Stimulated activated naive CD8-positive, alpha-beta T cell treated with anti-CD3 and anti-CD28 coated beads, Interleukin-15, amount 100 ng/mL, for 72 hours (primary cell): ENCODE results near the gene TXLNB.

Experiments
- ATAC-seq: fragments of 150-1000 bp; cut with Tn5 transposase; 2 replicates; pipeline ENCODE4 v1.10.0; 2021; ENCODE audit warnings: mild to moderate bottlenecking, moderate library complexity
- DNase-seq, 2 donors: peaks; one replicate each; pipeline ENCODE4 v3.0.0; 2021 to 2022
- H3K27ac Mint-ChIP-seq, 2 donors: one replicate each; pipeline ENCODE4 v1.8.0; 2022; ENCODE audit warnings: mild to moderate bottlenecking in 2 of 2, mixed read lengths in 2 of 2, moderate library complexity in 2 of 2
- H3K27me3 Mint-ChIP-seq: one replicate; pipeline ENCODE4 v1.8.0; 2022; ENCODE audit warnings: mixed read lengths
- H3K4me1 Mint-ChIP-seq: one replicate; pipeline ENCODE4 v1.8.0; 2022; ENCODE audit warnings: mild to moderate bottlenecking, mixed read lengths
- H3K4me3 Mint-ChIP-seq, 2 donors: one replicate each; pipeline ENCODE4 v1.8.0; 2022; ENCODE audit warnings: mild to moderate bottlenecking in 2 of 2, mixed read lengths in 2 of 2, moderate library complexity in 1 of 2
- H3K9me3 Mint-ChIP-seq, 2 donors: one replicate each; pipeline ENCODE4 v1.8.0; 2022; ENCODE audit warnings: mixed read lengths in 2 of 2

TXLNB gene

GRCh38 chr6:139262519-139263300 is 29.1 kb downstream of the TXLNB start:
- H3K4me1 Mint-ChIP-seq = peaks cover 13% of the 10 kb centered on the region
- ATAC-seq = peak; percentile 94
- no peaks in the 10 kb centered on the region for H3K27me3 Mint-ChIP-seq
- H3K27ac Mint-ChIP-seq = peak overlapping the region; percentile 44 to 87
- no peaks in the 10 kb centered on the region for H3K9me3 Mint-ChIP-seq
- H3K4me3 Mint-ChIP-seq = peak overlapping the region; percentile 75 to 78
- DNase-seq = peak in 1 of 2 donors; percentile 25

DNA sequence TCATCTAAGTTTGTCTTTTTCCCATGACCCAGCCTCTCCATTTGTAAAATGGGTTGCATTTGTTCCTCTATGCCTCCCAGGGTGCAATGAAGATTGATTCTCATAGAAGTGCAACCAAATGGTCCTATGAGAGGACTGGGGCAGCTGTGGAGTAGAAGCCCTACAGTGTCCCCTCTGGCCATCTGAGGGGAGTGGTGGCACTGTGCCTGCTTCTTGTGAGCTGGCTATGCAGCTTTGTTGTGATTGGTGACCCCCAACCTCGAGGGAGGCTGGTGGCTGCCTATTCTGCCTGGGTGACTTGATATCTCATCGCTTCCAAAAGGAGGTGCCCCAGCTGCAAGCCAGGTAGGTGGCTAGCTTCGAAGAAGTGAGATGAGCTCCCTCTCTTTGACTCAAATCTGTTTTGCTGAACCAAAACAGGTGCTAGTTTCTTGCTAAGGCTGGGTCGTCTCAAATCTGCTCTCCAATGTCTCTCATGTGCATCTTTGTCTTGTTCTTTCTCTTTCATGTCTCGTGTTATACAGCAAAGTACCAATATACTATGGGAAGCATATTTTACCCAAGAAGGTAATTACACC is 33.9 kb downstream of the TXLNB start:
- Mint-ChIP-seq H3K4me3 (no peak overlapping the region), H3K27ac (no peak overlapping the region), H3K27me3 (no peaks in the 10 kb centered on the region), H3K9me3 (no peaks in the 10 kb centered on the region), H3K4me1 (peaks cover 11% of the 10 kb centered on the region)
- DNase-seq = no peak
- ATAC-seq = no peak

DNA sequence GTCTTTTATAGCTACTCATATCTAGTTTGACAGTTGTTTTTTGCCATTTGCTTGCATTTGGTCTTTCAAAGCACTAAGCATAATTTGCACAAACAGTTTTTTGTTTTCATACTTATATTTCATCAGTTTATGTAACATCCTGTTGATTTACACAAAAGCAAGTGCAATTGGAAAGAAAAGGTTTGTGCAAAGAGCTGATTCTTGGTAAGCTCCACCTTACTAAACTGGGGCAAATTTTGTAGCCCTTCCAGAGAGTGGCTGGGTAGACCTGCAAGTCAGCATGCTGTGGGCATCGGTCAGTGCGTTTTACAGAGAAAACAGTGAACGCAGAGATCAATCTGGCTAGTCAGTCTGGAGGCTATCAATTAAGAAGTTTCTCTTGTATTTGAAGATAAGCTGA is 34.5 kb downstream of the TXLNB start:
- Mint-ChIP-seq H3K4me3 (no peak overlapping the region), H3K4me1 (peaks cover 5% of the 10 kb centered on the region), H3K27ac (no peak overlapping the region), H3K27me3 (no peaks in the 10 kb centered on the region), H3K9me3 (no peaks in the 10 kb centered on the region)
- DNase-seq = no peak
- ATAC-seq = no peak

GRCh38 chr6:139256087-139256486 is 35.7 kb downstream of the TXLNB start:
- Mint-ChIP-seq H3K9me3 (no peaks in the 10 kb centered on the region), H3K4me1 (peaks cover 10% of the 10 kb centered on the region), H3K27ac (peak overlapping the region in 1 of 2 donors; percentile 23), H3K27me3 (no peaks in the 10 kb centered on the region), H3K4me3 (no peak overlapping the region)
- DNase-seq = no peak
- no peak for ATAC-seq

GRCh38 chr6:139254196-139254595 is 37.6 kb downstream of the TXLNB start:
- Mint-ChIP-seq H3K4me1 (peaks cover 29% of the 10 kb centered on the region), H3K9me3 (no peaks in the 10 kb centered on the region)
- ATAC-seq = no peak

DNA sequence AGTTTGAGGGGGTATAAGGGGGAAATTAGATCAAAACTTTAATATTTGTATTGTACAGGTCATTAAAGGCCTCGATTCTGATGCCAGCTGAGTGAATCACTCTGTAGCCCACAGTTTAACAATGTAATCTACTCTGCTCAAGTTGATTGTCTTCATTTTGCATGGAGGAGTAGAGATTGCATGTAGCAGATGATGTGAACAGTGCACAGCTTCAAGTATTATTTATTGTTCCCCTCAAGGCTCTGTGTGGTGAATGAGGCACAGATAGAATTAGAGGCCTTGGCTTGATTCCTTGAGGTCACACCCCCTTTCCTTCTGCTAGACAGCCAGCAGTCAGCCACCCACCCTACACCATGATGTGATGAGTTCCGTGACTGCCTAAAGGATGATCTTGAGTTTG is 38.1 kb downstream of the TXLNB start:
- DNase-seq (no peak), ATAC-seq (no peak)
- no peaks in the 10 kb centered on the region for H3K27me3 Mint-ChIP-seq
- peaks cover 34% of the 10 kb centered on the region for H3K4me1 Mint-ChIP-seq
- H3K4me3 Mint-ChIP-seq = no peak overlapping the region
- H3K27ac Mint-ChIP-seq = no peak overlapping the region
- no peaks in the 10 kb centered on the region for H3K9me3 Mint-ChIP-seq

More at GRCh38 chr6:139254196-139254595, 37.6 kb downstream of the TXLNB start:
- Mint-ChIP-seq H3K4me3 (no peak overlapping the region), H3K27me3 (no peaks in the 10 kb centered on the region), H3K27ac (no peak overlapping the region)
- no peak for DNase-seq

- no peak overlapping the region for H3K27ac Mint-ChIP-seq
- H3K4me1 Mint-ChIP-seq = peaks cover 39% of the 10 kb centered on the region
- H3K9me3 Mint-ChIP-seq = no peaks in the 10 kb centered on the region
- DNase-seq (no peak), ATAC-seq (no peak)
- peak overlapping the region in 1 of 2 donors; percentile 48 for H3K4me3 Mint-ChIP-seq
- H3K27me3 Mint-ChIP-seq = no peaks in the 10 kb centered on the region
Observed at GRCh38 chr6:139251691-139252390, 40.0 kb downstream of the TXLNB start.

DNA sequence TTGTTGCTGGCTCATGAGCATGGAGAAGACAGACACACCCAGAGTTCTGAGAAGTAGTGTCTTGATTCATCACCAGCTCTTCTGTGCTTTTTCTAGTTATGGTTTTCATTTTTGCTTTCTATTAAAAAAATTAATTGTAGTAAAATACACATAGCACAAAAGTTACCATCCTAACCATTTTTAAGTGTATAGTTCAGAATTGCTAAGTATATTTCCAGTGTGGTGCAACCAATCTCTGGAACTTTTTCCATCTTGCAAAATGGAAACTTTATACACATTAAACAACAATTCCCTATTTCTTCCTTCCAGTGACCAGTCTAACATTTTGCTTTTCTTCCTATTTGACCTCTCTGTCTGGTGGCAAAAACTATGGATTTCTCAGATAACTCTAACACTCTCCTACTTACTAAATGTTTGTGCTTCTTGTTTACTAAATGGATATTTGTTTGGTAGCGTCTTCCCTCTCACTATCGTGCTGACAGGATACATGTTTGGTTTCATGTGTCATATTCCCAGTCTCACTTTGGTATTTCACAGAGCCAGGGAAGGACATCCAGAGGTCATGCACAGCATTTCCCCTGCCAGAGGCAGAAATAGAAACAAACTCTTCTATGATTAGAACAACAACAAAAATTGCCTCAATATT is 40.6 kb downstream of the TXLNB start:
- Mint-ChIP-seq H3K4me1 (peaks cover 39% of the 10 kb centered on the region), H3K4me3 (peak overlapping the region in 1 of 2 donors; percentile 48), H3K27me3 (no peaks in the 10 kb centered on the region), H3K27ac (no peak overlapping the region), H3K9me3 (no peaks in the 10 kb centered on the region)
- no peak for ATAC-seq
- no peak for DNase-seq

DNA sequence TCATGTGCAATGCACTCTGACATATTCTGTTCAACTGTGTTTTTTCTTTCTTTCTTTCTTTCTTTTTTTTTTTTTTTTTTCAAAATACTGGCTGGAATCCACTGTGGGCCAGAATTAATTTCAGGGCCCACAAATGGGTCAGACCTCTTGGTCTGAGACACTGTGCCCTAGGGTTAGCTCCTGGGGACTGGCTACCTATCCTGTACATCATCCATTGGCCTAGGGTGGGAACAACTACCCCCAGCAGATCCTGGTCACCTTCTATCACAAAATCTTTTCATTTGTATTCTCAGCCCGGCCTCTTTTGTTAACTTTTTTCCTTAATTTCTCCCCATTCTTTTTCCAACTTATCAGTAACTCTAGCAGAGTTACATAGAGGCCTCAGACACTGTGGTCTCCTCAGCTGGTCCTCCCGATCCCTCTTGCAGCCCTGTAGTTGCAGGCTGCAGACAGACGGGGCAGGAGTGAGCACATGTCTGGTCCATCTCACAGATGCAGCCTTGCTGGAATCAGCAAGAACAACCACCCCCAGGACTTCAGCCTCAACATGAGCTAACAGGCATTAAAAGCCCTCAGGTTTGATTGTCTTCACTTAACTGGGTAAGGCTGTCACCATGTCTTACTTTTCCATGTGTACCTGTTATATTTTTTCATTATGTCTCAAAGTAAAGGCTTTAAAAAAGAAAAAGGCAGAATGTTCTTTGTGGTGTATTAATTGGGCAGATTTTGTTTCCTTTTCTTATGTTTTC is 41.3 kb downstream of the TXLNB start:
- ATAC-seq (peak; percentile 92), DNase-seq (peak; percentile 55 to 64)
- H3K9me3 Mint-ChIP-seq = no peaks in the 10 kb centered on the region
- H3K4me3 Mint-ChIP-seq = peak overlapping the region; percentile 22 to 39
- peaks cover 39% of the 10 kb centered on the region for H3K4me1 Mint-ChIP-seq
- no peaks in the 10 kb centered on the region for H3K27me3 Mint-ChIP-seq
- peak overlapping the region in 1 of 2 donors; percentile 53 for H3K27ac Mint-ChIP-seq

- Mint-ChIP-seq H3K4me3 (peak overlapping the region; percentile 24), H3K27ac (no peak overlapping the region), H3K4me1 (peaks cover 39% of the 10 kb centered on the region), H3K9me3 (no peaks in the 10 kb centered on the region), H3K27me3 (no peaks in the 10 kb centered on the region)
- DNase-seq (no peak), ATAC-seq (peak; percentile 51)
Observed at GRCh38 chr6:139249395-139249794, 42.4 kb downstream of the TXLNB start.

DNA sequence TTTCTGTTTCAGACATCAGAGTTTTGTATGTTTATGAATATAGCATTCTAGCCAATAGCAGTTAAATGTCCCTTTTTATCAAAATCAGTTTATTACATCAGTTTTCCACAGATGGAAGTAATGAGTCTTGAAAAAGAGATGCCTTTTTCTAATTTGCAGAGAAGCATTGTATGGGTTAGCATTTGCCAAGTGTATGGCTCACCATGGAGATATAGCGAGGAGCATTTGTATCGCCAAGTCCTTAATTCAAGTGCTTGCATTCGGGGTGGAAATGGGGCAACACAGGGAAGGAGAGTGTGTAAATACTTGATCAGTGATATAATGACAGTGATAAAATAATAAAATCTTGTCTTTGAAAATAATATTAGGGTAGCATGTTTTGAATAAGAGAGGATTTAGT is 42.9 kb downstream of the TXLNB start:
- Mint-ChIP-seq H3K4me3 (no peak overlapping the region), H3K27me3 (no peaks in the 10 kb centered on the region), H3K4me1 (peaks cover 39% of the 10 kb centered on the region), H3K9me3 (no peaks in the 10 kb centered on the region), H3K27ac (no peak overlapping the region)
- ATAC-seq (no peak), DNase-seq (no peak)

DNA sequence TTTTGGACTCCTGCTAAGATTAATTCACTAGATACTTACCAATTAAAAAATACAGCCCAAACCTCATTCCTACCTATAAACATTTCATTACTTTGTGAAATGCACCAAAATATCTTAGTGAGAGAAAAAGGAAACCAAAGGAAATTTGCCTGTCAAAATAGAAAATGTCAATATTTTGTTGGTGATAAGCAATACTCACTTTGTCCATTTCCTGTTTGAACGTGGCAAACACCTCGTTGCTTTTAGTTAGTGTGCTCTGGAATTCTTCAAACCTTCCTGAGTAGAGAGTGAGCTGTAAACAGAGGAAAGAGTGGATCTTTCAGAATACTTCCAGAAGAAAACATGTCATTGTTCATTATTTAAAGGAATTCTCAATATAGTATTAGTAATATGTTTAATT is 44.2 kb downstream of the TXLNB start:
- DNase-seq = no peak
- peaks cover 39% of the 10 kb centered on the region for H3K4me1 Mint-ChIP-seq
- no peak for ATAC-seq
- H3K9me3 Mint-ChIP-seq = no peaks in the 10 kb centered on the region
- H3K4me3 Mint-ChIP-seq = peak overlapping the region; percentile 44 to 57
- no peaks in the 10 kb centered on the region for H3K27me3 Mint-ChIP-seq
- peak overlapping the region in 1 of 2 donors; percentile 16 for H3K27ac Mint-ChIP-seq

- Mint-ChIP-seq H3K9me3 (no peaks in the 10 kb centered on the region), H3K4me3 (no peak overlapping the region), H3K4me1 (peaks cover 9% of the 10 kb centered on the region), H3K27me3 (no peaks in the 10 kb centered on the region), H3K27ac (peak overlapping the region in 1 of 2 donors; percentile 46)
- DNase-seq (no peak), ATAC-seq (no peak)
Observed at GRCh38 chr6:139243536-139243935, 48.3 kb downstream of the TXLNB start.

DNA sequence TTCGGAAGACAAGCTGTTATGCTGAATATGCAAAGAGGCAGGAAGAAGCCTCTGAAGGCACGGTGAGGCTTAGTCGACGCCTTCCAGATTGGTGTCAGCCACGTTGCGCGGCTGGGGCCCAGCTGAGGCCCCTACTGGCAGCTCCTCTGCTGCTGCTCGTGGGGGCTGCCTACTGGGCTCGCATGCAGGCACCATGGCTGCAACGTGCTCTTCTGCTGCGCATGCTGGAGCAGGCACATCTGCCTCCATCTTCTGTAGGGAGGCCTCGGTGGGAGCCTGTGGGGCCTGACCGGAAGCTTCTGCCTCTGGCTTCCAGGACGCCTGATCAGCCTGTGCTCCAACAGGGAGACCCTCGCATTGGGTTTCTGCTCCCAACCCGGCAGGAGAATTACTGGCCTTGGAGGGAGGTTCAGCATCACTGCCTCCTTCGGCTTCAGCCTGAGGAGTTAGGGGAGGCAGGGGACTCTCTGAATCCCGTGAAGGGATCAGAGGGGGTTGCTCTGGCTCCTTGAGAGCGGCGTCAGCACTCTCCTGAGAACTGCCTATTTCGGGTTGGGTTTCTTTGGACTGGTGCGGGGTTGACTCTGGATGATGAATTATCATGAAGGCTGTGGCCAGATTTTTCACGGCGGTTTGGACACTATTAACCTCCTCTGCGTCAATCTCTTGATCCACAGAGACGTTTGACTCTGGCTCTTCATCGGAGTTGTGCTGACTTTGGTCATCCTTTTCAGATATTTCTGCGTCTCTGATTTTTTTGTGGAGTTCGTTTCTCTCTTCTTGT is 49.1 kb downstream of the TXLNB start:
- no peak for ATAC-seq
- Mint-ChIP-seq H3K4me1 (peaks cover 6% of the 10 kb centered on the region), H3K27me3 (no peaks in the 10 kb centered on the region), H3K27ac (no peak overlapping the region), H3K9me3 (no peaks in the 10 kb centered on the region), H3K4me3 (no peak overlapping the region)
- DNase-seq = no peak
